Pancreas (tissue), 10 donors: Measurements from ENCODE around the gene TJP3. TPM values are rescaled to one million over a fixed set of nuclear protein-coding genes. Genes with fewer than 3 reads are reported as not detected.

Experiments
- ATAC-seq, 4 donors: fragments of 200-7000 bp; cut with Tn5 transposase; one replicate each; pipeline versions ENCODE4 v1.8.0 to v1.9.1; 2020; ENCODE audit warnings: mild to moderate bottlenecking in 4 of 4, moderate library complexity in 4 of 4
- DNase-seq, 6 donors: peaks; one replicate each; pipeline ENCODE4 v3.0.0-alpha.2; 2020
- FAIRE-seq: peaks from 2 replicates; lab custom pipeline; 2012; peaks lifted over from hg19 to GRCh38; lab: Jason Lieb, UNC
- H3K27ac ChIP-seq, 4 donors: fragments of 200-600 bp; sonication (generic); 1 replicate in 3 of 4; 2 replicates in 1 of 4; pipeline versions ENCODE4 v1.5.0 to v1.8.0; 2020
- H3K27me3 ChIP-seq, 4 donors: fragments of 200-600 bp; one replicate each; pipeline ENCODE4 v1.8.0; 2021
- H3K36me3 ChIP-seq, 3 donors: fragments of 200-600 bp; sonication (generic) in 1 of 3; one replicate each; pipeline versions ENCODE4 v1.5.0 to v1.8.0; 2020 to 2021
- H3K4me1 ChIP-seq, 3 donors: fragments of 200-600 bp; one replicate each; pipeline ENCODE4 v1.8.0; 2021
- H3K4me3 ChIP-seq, 4 donors: fragments of 200-600 bp; sonication (generic) in 2 of 4; one replicate each; pipeline versions ENCODE4 v1.5.0 to v1.8.0; 2020 to 2021
- H3K9me3 ChIP-seq, 4 donors: fragments of 200-600 bp; one replicate each; pipeline ENCODE4 v1.8.0; 2021
- WGBS, 2 donors: extraction: QIAGEN DNeasy Blood & Tissue Kit; methylation state at CpG; one replicate each; pipeline ENCODE4 v1.1.7; 2013; 5-methylcytosine and 5-hydroxymethylcytosine counted together
- intact Hi-C, 3 donors: fragments of 100-400 bp; cut with DNase I; formaldehyde crosslinking; loops; one replicate each; pipeline versions ENCODE4 v1.11.1 to v1.14.2; 2022
- polyA plus RNA-seq, 2 donors: library from polyadenylated mRNA; stranded (reverse); fragments of 200-250 nt; gene quantifications; one replicate each; pipeline ENCODE4 v1.2.3, GENCODE V29; 2013
- total RNA-seq, 6 donors: library from RNA; stranded (reverse); fragmentation: NEBNext Ultra II Directional in 4 of 6; extraction: Animal tissue kit (Norgen Biotek cat#: 25700) in 4 of 6; gene quantifications; one replicate each; pipeline versions ENCODE4 v1.2.1 to v1.2.4, GENCODE V29; 2021 to 2023
- TF ChIP-seq, protein P1 (sequence below), 4 donors: fragments of 200-600 bp; sonication (generic) in 3 of 4; IDR thresholded peaks; one replicate each; pipeline versions ENCODE4 v1.5.0 to v1.8.0; 2021; ENCODE audit warnings: antibody characterized with exemption in 4 of 4
- donor health status: healthy with polysubstance abuse.
- donor health status: DM: no; HTN: no; CAD: no; lungs with moderate emphysema.
- donor health status: DM: no; HTN: no; CAD: no.
- donor health status: control.
- donor health status: control.
- donor health status: Bipolar disorder and iron deficiency.
- donor health status: DM: yes; HTN: yes; CAD: no.
- donor health status: DM: no; HTN: no; CAD: no.
- donor health status: DM: no; HTN: no; CAD: no.
- donor health status: DM: yes; HTN: yes; CAD: no.

The TJP3 gene, protein sequence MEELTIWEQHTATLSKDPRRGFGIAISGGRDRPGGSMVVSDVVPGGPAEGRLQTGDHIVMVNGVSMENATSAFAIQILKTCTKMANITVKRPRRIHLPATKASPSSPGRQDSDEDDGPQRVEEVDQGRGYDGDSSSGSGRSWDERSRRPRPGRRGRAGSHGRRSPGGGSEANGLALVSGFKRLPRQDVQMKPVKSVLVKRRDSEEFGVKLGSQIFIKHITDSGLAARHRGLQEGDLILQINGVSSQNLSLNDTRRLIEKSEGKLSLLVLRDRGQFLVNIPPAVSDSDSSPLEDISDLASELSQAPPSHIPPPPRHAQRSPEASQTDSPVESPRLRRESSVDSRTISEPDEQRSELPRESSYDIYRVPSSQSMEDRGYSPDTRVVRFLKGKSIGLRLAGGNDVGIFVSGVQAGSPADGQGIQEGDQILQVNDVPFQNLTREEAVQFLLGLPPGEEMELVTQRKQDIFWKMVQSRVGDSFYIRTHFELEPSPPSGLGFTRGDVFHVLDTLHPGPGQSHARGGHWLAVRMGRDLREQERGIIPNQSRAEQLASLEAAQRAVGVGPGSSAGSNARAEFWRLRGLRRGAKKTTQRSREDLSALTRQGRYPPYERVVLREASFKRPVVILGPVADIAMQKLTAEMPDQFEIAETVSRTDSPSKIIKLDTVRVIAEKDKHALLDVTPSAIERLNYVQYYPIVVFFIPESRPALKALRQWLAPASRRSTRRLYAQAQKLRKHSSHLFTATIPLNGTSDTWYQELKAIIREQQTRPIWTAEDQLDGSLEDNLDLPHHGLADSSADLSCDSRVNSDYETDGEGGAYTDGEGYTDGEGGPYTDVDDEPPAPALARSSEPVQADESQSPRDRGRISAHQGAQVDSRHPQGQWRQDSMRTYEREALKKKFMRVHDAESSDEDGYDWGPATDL
- 10 to 100 TPM in 5 of 6 donors, 1 to 10 TPM in 1; 9.2 to 23.7 (median 15.1) TPM for total RNA-seq
- 10 to 100 TPM; 26.2 to 36.0 TPM for polyA plus RNA-seq

DNA sequence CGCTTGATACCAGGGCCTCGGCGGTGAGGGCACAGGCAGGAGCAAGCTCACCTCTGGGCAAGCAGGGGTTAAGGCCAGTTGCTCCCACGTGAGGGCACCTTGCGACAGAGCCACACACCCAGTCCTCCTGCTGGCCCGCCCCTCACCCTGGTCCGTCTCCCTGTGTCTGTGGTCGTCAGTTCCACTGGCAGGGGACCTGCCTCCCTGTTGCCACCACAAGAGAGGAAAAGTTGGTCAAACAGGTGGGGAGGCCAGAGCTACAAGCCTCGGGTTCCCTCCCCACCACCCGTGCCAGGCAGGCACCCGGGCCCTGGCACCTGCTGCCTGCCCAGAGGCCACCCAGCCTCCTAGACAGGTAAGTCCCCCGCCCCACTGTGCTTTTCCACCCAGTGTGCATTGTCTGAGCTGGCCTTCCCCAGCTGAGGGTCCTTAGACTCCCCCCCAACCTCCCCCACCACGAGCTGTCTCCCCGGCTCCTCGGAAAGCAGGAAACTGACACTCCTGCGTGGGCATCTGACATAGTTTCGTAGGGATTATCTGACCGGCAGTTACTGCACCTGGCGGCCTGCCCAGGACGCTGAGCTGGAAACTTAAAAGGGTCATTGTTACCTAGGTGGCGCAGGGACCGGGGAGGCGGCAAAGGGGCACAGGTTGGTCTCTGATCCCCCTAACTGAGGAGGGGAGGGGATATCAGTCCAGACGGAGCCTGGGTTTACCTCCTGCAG lies at the start of gene TJP3:
TJP3 (plus strand) TSS at position 178 of the 725 bp plus-strand sequence. CDS start 20,049 bp downstream, outside the sequence.
- DNase-seq (peak; percentile 63 to 90 (median 78)), FAIRE-seq (no peak), ATAC-seq (peak; percentile 56 to 68 (median 66))
- peak within 1 kb of the TSS in 3 of 4 donors; percentile 7 to 47 (median 32) for H3K4me3 ChIP-seq
- TF ChIP-seq, protein P1, sequence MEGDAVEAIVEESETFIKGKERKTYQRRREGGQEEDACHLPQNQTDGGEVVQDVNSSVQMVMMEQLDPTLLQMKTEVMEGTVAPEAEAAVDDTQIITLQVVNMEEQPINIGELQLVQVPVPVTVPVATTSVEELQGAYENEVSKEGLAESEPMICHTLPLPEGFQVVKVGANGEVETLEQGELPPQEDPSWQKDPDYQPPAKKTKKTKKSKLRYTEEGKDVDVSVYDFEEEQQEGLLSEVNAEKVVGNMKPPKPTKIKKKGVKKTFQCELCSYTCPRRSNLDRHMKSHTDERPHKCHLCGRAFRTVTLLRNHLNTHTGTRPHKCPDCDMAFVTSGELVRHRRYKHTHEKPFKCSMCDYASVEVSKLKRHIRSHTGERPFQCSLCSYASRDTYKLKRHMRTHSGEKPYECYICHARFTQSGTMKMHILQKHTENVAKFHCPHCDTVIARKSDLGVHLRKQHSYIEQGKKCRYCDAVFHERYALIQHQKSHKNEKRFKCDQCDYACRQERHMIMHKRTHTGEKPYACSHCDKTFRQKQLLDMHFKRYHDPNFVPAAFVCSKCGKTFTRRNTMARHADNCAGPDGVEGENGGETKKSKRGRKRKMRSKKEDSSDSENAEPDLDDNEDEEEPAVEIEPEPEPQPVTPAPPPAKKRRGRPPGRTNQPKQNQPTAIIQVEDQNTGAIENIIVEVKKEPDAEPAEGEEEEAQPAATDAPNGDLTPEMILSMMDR (IDR thresholded peaks at IDR 0.05) = no peak
- H3K27me3 ChIP-seq = no peaks in the 10 kb centered on the region
- intact Hi-C loops = no loop called here
- 9 to 10% methylated on average over 24 of the region's 24 CpGs for WGBS, 2 donors
- H3K9me3 ChIP-seq = no peaks in the 10 kb centered on the region
- peak within 1 kb of the TSS; percentile 60 to 89 (median 81) for H3K27ac ChIP-seq
- H3K36me3 ChIP-seq = no peaks in the 10 kb centered on the region
- peaks cover 0 to 7% (median 6%) of the 10 kb centered on the region in 3 donors for H3K4me1 ChIP-seq

DNA sequence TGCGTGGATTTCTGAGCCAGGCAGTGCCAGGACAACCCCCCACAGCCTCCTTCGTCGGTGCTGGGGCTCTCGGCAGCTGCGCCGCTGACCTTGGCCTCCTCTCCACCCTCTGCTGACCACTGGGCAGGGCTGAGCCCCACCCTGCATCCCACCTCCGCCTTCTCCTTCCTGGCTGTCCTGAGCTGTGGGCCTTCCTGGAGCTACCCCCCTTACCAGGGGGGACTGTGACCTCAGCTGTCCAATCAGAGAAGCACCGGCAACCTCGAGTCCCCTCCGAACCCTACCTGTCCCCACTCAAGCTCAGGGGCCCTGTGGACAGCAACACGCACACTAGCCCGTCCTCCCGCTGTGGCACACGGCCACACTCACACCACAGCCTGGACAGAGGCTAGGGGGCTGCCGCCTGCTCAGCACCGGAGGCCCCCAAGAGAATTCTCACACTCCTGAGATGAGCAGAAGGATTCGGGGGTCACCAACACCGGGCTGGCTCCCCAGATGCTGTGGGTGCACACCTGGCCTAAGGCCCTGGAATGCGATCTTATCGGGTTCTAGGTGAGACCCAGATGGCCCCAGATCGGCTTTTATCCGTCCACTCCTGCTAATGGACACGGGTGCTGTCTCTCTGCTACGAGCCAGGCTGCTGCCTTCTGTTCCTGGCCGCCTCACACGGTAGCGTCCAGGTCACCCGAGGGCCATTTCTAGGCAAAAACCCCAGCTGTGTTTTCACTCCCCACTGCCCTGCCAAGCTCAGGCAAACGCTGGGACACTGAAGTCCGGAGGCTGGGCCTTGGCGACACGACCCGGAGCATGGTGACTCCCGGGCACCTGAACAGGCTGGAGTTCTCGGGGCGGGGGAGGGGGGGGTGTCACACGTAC lies 49.1 kb upstream of the TJP3 start:
- FAIRE-seq (no peak), ATAC-seq (peak in 2 of 4 donors; percentile 2 to 10), DNase-seq (peak in 1 of 6 donors; percentile 58)
- 89 to 91% methylated on average over 32 to 37 of the region's 37 CpGs for WGBS, 2 donors
- intact Hi-C loops = no loop called here
- Histone ChIP-seq H3K27ac (no peak overlapping the region), H3K4me1 (no peaks in the 10 kb centered on the region), H3K36me3 (peaks cover 0 to 14% (median 0%) of the 10 kb centered on the region in 3 donors), H3K4me3 (no peak overlapping the region), H3K27me3 (no peaks in the 10 kb centered on the region), H3K9me3 (no peaks in the 10 kb centered on the region)
- TF ChIP-seq, protein P1 (IDR thresholded peaks at IDR 0.05) = no peak

DNA sequence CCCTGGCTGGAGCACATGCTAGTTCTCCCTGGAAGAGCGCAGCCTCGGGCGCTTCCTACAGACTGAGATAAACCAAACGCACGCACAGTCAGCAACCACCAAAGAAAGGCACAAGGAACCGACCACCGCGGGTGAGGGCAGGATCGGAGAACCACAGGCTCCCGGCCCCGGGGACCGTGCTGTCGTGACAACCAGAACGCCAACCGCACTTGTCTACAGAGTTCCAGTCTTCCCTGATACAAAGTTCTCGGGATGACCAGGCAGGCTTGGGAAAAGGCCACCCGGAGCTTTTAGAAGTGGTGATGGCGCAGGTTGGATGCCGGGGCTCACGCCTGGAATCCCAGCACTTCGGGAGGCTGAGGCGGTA lies 48.5 kb upstream of the TJP3 start:
- Histone ChIP-seq H3K36me3 (peaks cover 0 to 14% (median 0%) of the 10 kb centered on the region in 3 donors), H3K27me3 (no peaks in the 10 kb centered on the region), H3K4me3 (no peak overlapping the region), H3K4me1 (no peaks in the 10 kb centered on the region), H3K27ac (no peak overlapping the region), H3K9me3 (no peaks in the 10 kb centered on the region)
- DNase-seq (peak in 1 of 6 donors; percentile 55), ATAC-seq (no peak), FAIRE-seq (no peak)
- TF ChIP-seq, protein P1 (IDR thresholded peaks at IDR 0.05) = no peak
- WGBS, 2 donors = 95 to 97% methylated on average over 22 of the region's 22 CpGs
- intact Hi-C loops = no loop called here
